ENCODE data around the gene RUNX3. TPM values are rescaled to one million over a fixed set of nuclear protein-coding genes. Genes with fewer than 3 reads are reported as not detected.

RUNX3 gene
- total RNA-seq, 1 donor from 2014 or later = 13.1 TPM

DNA sequence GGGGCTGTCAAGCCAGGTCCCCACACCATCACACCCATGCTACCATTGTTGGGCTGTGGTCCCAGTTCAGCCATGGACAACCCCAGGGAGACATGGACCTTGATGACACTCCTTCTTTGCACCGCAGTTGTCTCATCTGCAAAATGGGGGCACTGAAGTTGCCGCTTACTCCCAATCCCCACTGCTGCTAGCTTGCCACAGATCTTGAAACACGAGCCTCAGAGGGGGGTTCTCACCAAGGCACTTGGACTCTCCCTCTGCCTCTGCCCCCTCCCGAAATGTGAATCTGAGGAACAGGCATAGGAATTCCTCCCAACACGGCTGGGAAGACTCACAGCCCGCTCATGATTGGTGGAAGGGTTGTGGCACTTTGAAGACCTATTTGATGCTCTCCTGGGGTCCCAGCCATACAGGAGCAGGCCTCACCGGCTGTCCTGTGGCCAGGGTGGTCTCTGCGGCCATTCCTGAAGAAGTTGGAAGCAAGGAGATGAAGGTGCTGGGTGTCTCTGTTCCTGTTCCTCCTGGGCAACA, 31.1 kb downstream of the RUNX3 start:
- TF ChIP-seq, protein P1, sequence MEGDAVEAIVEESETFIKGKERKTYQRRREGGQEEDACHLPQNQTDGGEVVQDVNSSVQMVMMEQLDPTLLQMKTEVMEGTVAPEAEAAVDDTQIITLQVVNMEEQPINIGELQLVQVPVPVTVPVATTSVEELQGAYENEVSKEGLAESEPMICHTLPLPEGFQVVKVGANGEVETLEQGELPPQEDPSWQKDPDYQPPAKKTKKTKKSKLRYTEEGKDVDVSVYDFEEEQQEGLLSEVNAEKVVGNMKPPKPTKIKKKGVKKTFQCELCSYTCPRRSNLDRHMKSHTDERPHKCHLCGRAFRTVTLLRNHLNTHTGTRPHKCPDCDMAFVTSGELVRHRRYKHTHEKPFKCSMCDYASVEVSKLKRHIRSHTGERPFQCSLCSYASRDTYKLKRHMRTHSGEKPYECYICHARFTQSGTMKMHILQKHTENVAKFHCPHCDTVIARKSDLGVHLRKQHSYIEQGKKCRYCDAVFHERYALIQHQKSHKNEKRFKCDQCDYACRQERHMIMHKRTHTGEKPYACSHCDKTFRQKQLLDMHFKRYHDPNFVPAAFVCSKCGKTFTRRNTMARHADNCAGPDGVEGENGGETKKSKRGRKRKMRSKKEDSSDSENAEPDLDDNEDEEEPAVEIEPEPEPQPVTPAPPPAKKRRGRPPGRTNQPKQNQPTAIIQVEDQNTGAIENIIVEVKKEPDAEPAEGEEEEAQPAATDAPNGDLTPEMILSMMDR (IDR thresholded peaks at IDR 0.05) = no peak
- DNase-seq = no peak
- intact Hi-C loops (cut with DNase I) = no loop called here

DNA sequence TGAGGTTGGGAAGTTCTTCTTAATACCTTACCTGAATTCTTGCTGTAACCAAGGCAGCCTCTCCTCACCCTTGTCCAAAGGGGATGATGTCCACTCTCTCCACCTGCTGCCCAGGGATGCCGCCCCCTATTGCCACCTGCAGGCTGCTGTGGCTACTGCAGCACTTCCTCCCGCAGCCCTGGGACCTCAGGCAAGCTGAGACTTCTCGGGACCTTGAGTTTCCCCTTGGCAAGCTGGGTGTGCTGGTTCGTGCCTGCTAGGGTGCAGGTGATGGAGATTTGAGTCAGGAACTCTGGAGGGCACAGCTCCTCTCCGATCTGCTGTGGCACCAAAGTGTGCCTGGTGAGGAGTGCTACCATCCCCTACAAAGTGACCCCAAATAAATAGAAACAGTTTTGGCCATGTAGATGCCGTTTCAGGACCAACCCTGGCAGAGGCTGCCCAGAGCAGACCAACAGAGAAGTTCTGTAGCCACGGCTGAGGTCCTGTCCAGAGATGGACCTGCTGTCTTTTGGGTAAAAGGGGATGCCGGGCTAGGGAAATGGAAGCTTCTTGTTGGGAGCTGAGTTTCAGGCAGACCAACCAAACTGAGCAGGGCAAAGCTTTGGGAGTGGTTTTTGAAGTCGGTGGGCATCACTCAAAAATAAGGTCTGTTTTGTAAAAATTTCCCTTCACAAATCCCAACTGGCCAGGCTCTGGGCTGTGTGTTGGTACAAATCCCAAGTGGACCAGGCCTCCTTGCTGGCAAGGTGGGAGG, 31.7 kb downstream of the RUNX3 start:
- Histone ChIP-seq H3K4me1 (no peaks in the 10 kb centered on the region), H3K9me3 (no peaks in the 10 kb centered on the region), H3K27me3 (no peaks in the 10 kb centered on the region), H3K4me3 (no peak overlapping the region), H3K27ac (no peak overlapping the region), H3K36me3 (no peaks in the 10 kb centered on the region)
- TF ChIP-seq, protein P1 (IDR thresholded peaks at IDR 0.05) = peak; percentile 82
- DNase-seq (peak; percentile 82), ATAC-seq (peak; percentile 90)
- intact Hi-C loops (cut with DNase I) = no loop called here

More for the DNA sequence above, 31.1 kb downstream of the RUNX3 start:
- H3K4me1 ChIP-seq = no peaks in the 10 kb centered on the region
- no peak overlapping the region for H3K4me3 ChIP-seq
- H3K27ac ChIP-seq = no peak overlapping the region
- no peak for ATAC-seq
- H3K27me3 ChIP-seq = no peaks in the 10 kb centered on the region
- H3K9me3 ChIP-seq = no peaks in the 10 kb centered on the region
- no peaks in the 10 kb centered on the region for H3K36me3 ChIP-seq

DNA sequence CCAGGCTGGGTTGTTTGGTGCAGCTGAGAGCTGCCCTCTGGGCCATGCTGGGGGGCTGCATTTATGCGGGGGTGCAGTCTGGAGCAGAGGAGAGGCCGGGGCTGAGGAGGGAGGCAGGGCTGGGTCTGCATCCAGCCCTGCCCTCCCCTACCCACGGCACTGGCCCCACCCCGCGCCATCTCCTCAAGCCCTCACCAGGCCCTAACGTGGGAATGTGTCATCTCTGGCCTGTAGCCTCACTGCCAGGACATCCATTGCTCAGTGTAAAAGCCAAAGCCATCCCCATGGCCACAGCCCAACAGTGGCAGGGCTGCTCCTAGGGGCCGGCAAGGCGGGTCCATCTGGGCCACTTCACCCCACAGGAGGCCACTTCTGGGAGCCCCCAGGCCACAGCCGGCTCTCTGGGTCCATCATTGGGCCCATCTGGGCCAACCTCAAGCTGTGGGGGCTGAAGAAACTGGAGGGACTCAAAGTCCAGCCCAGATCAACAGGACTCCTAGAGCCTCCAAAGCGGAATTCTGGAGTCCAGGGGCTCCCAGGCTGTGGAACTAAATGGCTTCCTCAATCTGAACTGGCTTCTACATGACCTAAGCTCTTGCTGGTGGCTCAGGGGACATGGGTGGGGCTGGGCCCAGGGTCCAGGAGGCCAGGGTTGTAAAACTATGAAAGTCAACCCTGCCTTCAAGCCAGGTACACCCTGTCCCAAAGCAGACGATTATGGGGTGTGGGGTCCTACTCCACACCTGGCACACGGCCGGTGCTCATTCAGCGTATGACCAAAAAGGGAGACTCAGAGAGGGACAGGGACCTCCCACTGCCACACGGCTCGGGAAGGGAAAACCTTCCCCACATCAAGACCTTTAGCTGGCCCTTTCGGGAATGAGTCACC, 32.6 kb downstream of the RUNX3 start:
- intact Hi-C loops (cut with DNase I) = no loop called here
- H3K4me3 ChIP-seq = no peak overlapping the region
- H3K27ac ChIP-seq = no peak overlapping the region
- no peaks in the 10 kb centered on the region for H3K36me3 ChIP-seq
- no peaks in the 10 kb centered on the region for H3K9me3 ChIP-seq
- H3K27me3 ChIP-seq = no peaks in the 10 kb centered on the region
- TF ChIP-seq, protein P1 (IDR thresholded peaks at IDR 0.05) = no peak
- ATAC-seq (no peak), DNase-seq (no peak)
- no peaks in the 10 kb centered on the region for H3K4me1 ChIP-seq

GRCh38 chr1:24896596-24897262, 33.3 kb downstream of the RUNX3 start:
- H3K9me3 ChIP-seq = no peaks in the 10 kb centered on the region
- ATAC-seq = no peak
- no peaks in the 10 kb centered on the region for H3K27me3 ChIP-seq
- no peak overlapping the region for H3K4me3 ChIP-seq
- intact Hi-C loops (cut with DNase I) = no loop called here
- H3K27ac ChIP-seq = no peak overlapping the region
- TF ChIP-seq, protein P1 (IDR thresholded peaks at IDR 0.05) = no peak
- H3K36me3 ChIP-seq = no peaks in the 10 kb centered on the region
- no peak for DNase-seq
- H3K4me1 ChIP-seq = no peaks in the 10 kb centered on the region

DNA sequence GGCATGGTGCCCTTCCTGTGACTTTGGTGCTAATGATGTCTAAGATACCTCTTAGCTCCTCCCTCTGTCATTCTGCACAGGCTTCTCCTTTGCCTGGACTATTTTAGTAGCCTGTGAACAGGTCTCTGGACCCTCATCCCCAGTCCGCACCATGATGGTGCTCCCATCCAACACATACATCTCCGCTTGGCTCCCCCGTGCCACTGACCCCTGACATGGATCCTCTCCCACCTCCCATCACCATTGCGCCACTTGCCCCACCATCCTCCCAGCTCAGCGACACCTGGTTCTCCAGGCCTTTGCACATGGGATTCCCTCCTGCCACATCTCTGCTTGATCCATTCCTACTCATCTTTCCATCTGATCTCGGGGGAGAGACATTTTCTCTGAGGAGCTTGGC, 33.9 kb downstream of the RUNX3 start:
- Histone ChIP-seq H3K4me1 (no peaks in the 10 kb centered on the region), H3K36me3 (no peaks in the 10 kb centered on the region), H3K4me3 (no peak overlapping the region), H3K27ac (no peak overlapping the region), H3K27me3 (no peaks in the 10 kb centered on the region), H3K9me3 (no peaks in the 10 kb centered on the region)
- intact Hi-C loops (cut with DNase I) = no loop called here
- TF ChIP-seq, protein P1 (IDR thresholded peaks at IDR 0.05) = no peak
- ATAC-seq (no peak), DNase-seq (no peak)

Measured in upper lobe of right lung (tissue), 1 donor.